Measurements from ENCODE around the gene HEATR3. TPM values are rescaled to one million over a fixed set of nuclear protein-coding genes. Genes with fewer than 3 reads are reported as not detected.
A peak's percentile ranks its signal among the peaks of the same experiment; 100 is the strongest.

Gene HEATR3
- 10.6 TPM for total RNA-seq

- peak; percentile 83 for DNase-seq
Observed at GRCh38 chr16:50065624-50066481, at the start of gene HEATR3. Gene HEATR3, plus strand, starts transcription at chr16:50065970. Its CDS starts 162 bp downstream, at chr16:50066132.

GRCh38 chr16:50017553-50017952, 48.2 kb upstream of the HEATR3 start:
- DNase-seq = no peak

- no peak for DNase-seq
Observed at GRCh38 chr16:50021544-50021943, 44.2 kb upstream of the HEATR3 start.

GRCh38 chr16:50023641-50024040, 42.1 kb upstream of the HEATR3 start:
- DNase-seq = no peak

- DNase-seq = no peak
Observed at GRCh38 chr16:50024207-50024606, 41.6 kb upstream of the HEATR3 start.

GRCh38 chr16:50024684-50025536, 40.9 kb upstream of the HEATR3 start, which contains the start of gene CNEP1R1:
Gene CNEP1R1, plus strand, starts transcription at chr16:50025225. Its CDS starts 91 bp downstream, at chr16:50025316.
- DNase-seq = peak; percentile 99

- no peak for DNase-seq
Observed at GRCh38 chr16:50025537-50025931, 40.2 kb upstream of the HEATR3 start.

GRCh38 chr16:50027829-50028228, 37.9 kb upstream of the HEATR3 start:
- no peak for DNase-seq

GRCh38 chr16:50035468-50035992, 30.2 kb upstream of the HEATR3 start:
- DNase-seq = no peak

GRCh38 chr16:50036426-50036825, 29.3 kb upstream of the HEATR3 start:
- DNase-seq = no peak

GRCh38 chr16:50037662-50038220, 28.0 kb upstream of the HEATR3 start:
- DNase-seq = no peak

GRCh38 chr16:50038286-50038685, 27.5 kb upstream of the HEATR3 start:
- DNase-seq = no peak

GRCh38 chr16:50038756-50039529, 26.8 kb upstream of the HEATR3 start:
- no peak for DNase-seq

GRCh38 chr16:50040018-50040417, 25.8 kb upstream of the HEATR3 start:
- no peak for DNase-seq

GRCh38 chr16:50040710-50041109, 25.1 kb upstream of the HEATR3 start:
- DNase-seq = no peak

GRCh38 chr16:50043358-50043757, 22.4 kb upstream of the HEATR3 start:
- DNase-seq = no peak

- DNase-seq = no peak
Observed at GRCh38 chr16:50045412-50045811, 20.4 kb upstream of the HEATR3 start.

GRCh38 chr16:50046853-50047252, 18.9 kb upstream of the HEATR3 start:
- DNase-seq = no peak

- no peak for DNase-seq
Observed at GRCh38 chr16:50047864-50048263, 17.9 kb upstream of the HEATR3 start.

GRCh38 chr16:50050802-50051201, 15.0 kb upstream of the HEATR3 start:
- DNase-seq = no peak

GRCh38 chr16:50056226-50056625, 9.5 kb upstream of the HEATR3 start:
- no peak for DNase-seq
